ENCODE measurements around the gene RBFOX2.

- TF ChIP-seq CTCF (IDR thresholded peaks at IDR 0.05; ENCODE audit: low read depth, low read length): no peak
- no peak for TF ChIP-seq EZH2phosphoT487 (IDR thresholded peaks at IDR 0.05; ENCODE audit: low read depth)
Measured at GRCh38 chr22:35717572-35717971, 311.1 kb downstream of the RBFOX2 start, which contains the start of gene APOL5.

All from OCI-LY3 (cell line).